ENCODE data around the gene TMED3.
"Not testable (repeated sequence)": the region's sequence is repeated elsewhere in the genome, so short reads cannot be mapped to it uniquely, and the experiment has no call there.

The TMED3 gene

DNA sequence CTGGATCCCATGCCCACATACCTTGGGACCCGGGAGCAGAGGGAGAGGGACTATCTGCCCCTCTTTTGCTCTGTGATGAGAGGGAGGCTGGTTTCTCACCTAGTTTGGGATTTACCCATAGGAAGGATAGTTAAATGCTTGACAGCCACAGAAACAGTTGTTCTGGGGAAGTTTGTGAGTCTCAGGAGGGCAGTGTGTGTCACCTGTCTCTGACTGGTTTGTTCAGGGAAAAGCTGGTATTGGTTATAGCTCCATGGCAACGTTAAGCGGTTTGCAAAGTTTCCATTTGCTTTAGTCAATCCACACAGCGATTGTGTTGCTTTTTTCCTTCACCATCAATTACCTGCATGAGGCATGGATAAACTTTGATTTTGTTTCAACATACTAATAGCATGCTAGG is 3.7 kb upstream of the TMED3 start:
- no peak for DNase-seq

DNA sequence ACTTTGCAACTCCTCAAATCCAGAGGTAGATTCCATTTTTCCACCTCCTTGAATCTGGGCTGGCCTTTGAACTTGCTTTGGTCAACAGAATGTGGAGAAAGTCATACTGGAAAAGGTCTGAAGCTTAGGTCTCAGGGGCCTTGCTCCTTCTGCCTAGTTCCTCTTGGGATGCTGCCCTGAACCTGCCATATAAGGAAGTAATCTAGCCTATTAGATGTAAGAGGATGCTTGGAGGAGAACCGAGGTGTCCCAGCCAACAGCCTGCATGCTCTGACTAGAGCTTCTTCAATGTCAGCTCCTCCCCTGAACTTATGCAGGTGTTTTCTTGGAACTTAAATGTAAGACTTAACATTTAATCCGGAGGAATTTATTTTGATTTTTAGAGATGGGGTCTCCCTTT is 2.0 kb upstream of the TMED3 start:
- TF ChIP-seq GATA1 (IDR thresholded peaks at IDR 0.05; ENCODE audit: low read depth, low read length) (no peak), POLR2A (IDR thresholded peaks at IDR 0.05; ENCODE audit: low read length) (no peak)
- no peak for DNase-seq

More for the DNA sequence above, 3.7 kb upstream of the TMED3 start:
- TF ChIP-seq GATA1 (IDR thresholded peaks at IDR 0.05; ENCODE audit: low read depth, low read length), result no peak
- TF ChIP-seq POLR2A (IDR thresholded peaks at IDR 0.05; ENCODE audit: low read length), result no peak

DNA sequence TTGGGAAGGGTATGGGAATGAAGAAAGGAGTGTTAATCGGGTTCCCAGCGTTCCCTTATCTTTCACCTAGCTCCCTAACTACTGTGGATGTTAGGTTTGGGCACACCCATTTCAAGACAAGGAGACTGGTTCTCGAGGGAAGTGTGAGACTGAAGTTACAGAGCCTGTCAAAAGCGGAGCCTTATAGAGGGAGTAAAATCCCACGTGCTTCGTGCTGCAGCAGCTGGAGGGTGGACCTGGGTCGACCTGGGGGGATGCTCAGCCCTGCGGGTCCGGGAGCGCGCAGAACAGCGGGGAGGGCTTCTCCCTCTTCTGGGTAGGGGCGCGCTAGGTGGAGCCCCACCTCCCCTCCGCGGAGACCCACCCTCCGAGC is 314 bp upstream of the TMED3 start:
- TF ChIP-seq POLR2A (IDR thresholded peaks at IDR 0.05; ENCODE audit: low read length), result no peak
- TF ChIP-seq GATA1 (IDR thresholded peaks at IDR 0.05; ENCODE audit: low read depth, low read length), result no peak
- no peak for DNase-seq

DNA sequence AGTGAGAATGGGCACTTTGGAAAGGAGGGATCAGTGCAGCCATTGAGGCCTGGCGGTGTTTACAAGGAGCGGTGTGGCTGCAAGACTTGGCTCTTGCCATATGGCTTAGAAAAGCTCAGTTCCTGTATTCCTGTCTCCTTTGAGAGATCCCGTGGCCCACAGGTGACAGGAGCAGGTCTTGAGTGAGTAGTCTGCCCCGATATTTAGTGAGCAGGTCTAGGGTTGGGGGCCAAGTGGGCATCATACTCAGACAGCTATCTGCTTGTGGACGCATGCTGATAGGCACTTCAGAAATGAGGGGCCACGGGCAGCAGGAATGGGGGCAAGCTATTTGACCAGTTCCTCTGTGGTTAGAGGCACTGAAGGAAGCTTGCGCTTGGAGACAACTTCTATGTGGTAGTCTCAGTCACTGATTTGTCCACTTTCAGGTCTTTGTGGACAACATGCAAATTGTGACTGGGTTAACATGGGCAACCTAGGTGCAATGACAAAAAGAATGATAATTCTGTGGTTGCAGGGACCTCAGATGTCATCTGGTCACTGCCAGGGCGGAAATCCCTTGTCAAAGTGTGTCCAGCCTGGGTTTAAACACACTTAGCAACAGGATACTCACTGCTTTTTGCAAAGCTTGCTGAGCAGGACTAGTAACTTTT is 1.1 kb downstream of the TMED3 start:
- no peak for DNase-seq
- no peak for TF ChIP-seq POLR2A (IDR thresholded peaks at IDR 0.05; ENCODE audit: low read length)
- TF ChIP-seq GATA1 (IDR thresholded peaks at IDR 0.05; ENCODE audit: low read depth, low read length), result no peak

DNA sequence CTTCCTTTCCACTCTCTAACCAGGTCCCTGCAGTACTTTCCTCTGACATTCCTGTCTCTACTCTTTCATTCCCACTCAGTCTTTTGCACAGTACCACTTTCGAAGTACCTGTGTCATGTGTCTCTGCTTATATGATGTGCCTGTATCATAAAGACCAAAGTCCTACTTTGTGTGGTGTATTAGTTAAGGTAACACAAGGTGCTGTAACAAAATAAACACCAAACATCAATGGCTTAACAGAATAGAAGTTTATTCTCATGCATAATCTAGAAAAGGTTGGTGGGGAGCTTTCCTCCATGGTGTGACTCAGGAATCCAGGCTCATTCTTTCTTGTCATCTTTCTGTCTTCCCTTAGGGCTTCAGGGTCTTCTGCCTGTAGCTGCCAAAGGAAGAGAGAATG is 3.3 kb downstream of the TMED3 start:
- DNase-seq, result no peak
- TF ChIP-seq GATA1 (IDR thresholded peaks at IDR 0.05; ENCODE audit: low read depth, low read length) (no peak), POLR2A (IDR thresholded peaks at IDR 0.05; ENCODE audit: low read length) (no peak)

DNA sequence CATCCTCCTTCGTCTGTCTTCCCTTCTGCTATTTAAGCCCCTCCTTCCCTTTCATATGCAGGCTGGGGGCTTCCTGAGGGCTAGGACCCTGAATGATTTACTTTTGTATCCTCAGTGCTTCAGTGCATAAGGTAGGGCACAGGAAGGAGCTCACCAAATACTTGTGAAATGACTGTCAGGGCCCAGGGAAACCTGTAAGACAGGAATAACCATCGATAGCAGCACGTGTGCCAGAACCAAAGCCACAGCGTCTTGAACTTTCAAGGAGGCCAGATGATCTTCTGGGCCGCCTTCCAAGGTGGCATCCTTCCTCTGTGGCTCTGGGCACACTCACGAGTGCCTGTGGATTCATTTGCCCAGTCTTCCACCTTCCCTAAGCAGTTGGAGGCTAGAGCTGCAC is 3.9 kb downstream of the TMED3 start:
- TF ChIP-seq GATA1 (IDR thresholded peaks at IDR 0.05; ENCODE audit: low read depth, low read length), result no peak
- TF ChIP-seq POLR2A (IDR thresholded peaks at IDR 0.05; ENCODE audit: low read length), result no peak
- no peak for DNase-seq

DNA sequence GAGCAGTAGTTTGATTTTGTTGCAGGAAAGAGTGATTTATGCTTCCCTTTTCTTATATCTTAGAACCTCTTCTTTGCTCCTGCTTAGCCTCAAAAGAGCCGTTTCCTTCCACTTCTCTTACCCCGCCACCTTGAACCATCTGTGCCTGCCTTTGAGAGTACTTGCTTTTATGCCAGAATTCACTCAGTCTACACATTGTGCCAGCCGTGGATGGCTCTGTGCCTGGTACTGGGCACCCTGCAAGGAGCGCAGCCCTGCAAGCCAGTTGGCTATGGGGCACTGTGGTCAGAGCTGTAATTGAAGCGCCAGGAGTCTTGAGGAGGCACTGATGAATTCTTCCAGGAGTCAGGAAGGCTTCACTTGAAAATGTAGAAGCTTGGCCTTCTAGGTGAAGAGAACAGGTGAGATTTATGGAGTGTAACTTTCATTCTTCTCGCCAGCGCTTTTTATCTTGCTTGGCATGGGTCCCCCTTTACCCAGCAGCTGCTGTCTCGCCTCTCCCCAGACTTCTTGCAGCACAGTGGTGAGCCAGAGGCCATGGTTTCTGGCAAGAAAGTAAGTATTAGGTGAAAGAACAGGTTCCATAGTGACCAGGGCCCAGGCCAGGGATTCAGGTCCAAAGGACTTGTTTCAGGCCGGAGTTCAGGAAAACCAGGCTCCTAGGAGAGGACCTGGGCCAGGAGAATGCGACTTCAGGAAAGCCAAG is 4.9 kb downstream of the TMED3 start:
- no peak for TF ChIP-seq POLR2A (IDR thresholded peaks at IDR 0.05; ENCODE audit: low read length)
- no peak for TF ChIP-seq GATA1 (IDR thresholded peaks at IDR 0.05; ENCODE audit: low read depth, low read length)
- DNase-seq, result no peak

DNA sequence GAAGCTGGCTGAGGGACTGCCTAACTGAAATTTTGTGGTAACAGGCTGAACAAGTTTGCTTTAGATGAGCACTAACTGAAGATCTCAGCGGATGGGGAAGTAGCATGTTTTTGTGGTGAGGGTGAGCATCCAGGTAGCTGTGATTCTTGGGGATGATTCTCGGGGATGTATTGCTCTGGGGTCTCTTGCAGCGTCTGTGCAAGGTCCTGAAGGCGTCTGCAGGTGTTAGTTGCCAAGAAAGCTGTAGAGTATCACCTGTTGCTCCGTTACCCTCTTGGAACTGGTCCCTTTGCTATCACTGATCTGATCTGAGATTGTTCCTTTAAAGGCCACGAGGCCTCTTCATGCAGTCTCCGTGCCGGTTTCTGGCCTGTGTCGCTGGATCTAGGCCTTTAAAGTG is 6.0 kb downstream of the TMED3 start:
- no peak for TF ChIP-seq POLR2A (IDR thresholded peaks at IDR 0.05; ENCODE audit: low read length)
- TF ChIP-seq GATA1 (IDR thresholded peaks at IDR 0.05; ENCODE audit: low read depth, low read length), result no peak
- DNase-seq, result no peak

DNA sequence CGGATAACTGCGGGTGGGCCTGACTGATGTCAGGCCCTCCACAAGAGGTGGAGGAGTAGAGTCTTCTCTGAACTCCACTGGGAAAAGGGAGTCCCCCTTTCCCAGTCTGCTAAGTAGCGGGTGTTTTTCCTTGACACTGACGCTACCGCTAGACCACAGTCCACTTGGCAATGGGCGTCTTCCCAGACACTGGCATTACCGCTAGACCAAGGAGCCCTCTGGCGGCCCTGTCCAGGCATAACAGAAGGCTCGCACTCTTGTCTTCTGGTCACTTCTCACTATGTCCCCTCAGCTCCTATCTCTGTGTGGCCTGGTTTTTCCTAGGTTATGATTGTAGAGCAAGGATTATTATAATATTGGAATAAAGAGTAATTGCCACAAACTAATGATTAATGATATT is 9.1 kb downstream of the TMED3 start:
- DNase-seq, result not testable (repeated sequence)

DNA sequence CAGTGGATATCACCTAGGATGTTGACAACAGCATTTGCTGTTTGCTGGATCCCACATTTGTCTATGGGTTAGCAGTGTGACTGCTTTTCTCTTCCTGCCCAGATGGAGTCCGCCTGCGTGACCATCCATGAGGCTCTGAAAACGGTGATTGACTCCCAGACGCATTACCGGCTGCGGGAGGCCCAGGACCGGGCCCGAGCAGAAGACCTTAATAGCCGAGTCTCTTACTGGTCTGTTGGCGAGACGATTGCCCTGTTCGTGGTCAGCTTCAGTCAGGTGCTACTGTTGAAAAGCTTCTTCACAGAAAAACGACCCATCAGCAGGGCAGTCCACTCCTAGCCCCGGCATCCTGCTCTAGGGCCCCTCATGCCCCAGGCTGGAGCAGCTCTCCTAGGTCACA is 11.0 kb downstream of the TMED3 start:
- no peak for TF ChIP-seq GATA1 (IDR thresholded peaks at IDR 0.05; ENCODE audit: low read depth, low read length)
- no peak for DNase-seq

DNA sequence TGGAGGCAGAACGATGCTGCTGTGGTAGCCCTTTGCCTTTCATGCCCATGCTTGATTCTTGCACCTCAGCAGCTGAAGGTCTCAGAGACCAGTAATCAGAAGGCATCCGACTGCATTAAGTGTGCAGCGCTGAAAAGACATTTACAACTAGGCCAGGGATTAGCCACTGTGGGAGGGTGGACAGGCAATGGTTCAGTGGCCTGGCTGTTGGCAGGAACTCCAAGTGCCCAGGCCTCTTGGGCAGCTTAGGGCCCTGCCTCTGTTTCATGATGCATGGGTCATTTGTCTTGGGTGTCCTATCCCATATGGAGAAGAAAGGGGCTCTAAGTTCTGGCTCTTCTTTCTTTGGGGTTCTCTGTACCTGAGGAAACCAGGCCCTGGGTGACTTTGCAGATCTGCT is 11.4 kb downstream of the TMED3 start:
- DNase-seq, result no peak

DNA sequence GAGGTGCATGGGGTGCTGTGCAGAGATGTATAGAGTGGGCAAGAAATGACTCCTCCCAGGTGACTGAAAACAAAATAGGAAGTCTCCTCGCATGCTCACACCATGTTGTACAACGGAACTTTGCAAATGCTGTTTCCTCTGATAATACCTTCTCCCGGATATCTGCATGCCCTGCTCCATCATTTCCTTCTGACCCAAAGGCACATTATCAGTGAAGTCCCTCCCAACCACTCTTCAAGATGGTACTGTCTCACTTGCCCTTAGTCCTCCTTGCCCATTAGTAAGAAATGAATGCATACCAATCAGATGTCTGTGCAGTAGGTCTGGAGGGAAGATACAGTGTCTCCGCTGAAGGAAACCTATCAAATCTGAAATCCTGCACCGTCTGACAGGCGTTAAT is 12.0 kb downstream of the TMED3 start:
- peak; percentile 13 to 75 for DNase-seq
- TF ChIP-seq POLR2A (IDR thresholded peaks at IDR 0.05; ENCODE audit: low read length) (no peak), GATA1 (IDR thresholded peaks at IDR 0.05; ENCODE audit: low read depth, low read length) (no peak)

More for the DNA sequence above, 11.4 kb downstream of the TMED3 start:
- TF ChIP-seq GATA1 (IDR thresholded peaks at IDR 0.05; ENCODE audit: low read depth, low read length) (no peak), POLR2A (IDR thresholded peaks at IDR 0.05; ENCODE audit: low read length) (no peak)

DNA sequence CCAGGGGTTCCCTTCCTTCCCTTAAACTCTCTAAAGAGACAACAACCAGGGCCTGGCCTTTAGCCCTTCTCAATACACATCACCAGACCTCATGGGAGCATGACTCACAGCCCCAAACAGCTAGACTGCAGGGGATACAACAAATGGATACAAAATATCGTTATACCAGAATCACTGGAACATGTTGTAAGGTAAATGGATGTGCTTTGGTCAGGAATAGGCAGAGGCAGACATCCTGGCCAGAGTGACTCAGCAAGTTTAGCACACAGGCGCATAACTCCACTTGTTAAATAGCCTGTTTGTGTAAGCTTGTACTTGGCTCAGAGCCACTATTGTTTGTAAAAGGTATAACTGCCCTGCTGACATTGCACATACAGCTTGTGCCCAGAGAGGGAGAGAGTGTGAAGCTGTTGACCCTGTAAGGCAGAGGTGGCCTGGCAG is 18.3 kb downstream of the TMED3 start:
- peak; percentile 7 to 15 for DNase-seq
- TF ChIP-seq GATA1 (IDR thresholded peaks at IDR 0.05; ENCODE audit: low read depth, low read length), result no peak
- no peak for TF ChIP-seq POLR2A (IDR thresholded peaks at IDR 0.05; ENCODE audit: low read length)

DNA sequence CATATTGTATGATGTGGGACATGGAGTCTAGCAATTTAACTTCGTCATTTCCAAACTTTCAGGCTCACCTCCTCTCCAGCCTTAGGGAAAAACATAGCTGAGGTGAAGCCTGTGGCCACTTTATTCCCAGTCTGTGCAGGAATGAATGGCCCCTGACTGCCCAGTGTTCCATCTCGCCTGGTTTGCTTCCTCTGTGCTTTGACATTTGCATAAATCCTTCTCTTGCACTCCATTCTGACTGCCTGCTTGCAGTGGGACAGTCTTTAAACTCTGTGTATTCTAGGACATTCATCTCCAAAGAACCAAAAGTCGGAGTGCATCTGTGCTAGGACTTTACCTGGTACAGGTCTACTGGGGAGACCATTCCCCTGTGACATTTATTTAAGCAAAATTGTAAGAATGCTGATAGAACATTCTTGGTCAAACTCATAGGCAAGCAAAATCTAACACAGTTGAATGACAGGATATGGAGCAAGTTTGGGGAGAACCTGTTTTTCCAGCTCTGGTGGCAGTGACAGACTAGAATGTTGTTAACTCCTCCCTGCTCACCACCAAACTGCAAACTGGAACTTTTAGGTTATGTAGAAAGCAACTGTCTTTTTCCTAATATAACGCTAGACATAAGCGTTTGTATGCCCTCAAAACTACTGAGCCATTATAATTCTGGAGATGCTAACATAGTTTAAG is 22.1 kb downstream of the TMED3 start:
- no peak for TF ChIP-seq POLR2A (IDR thresholded peaks at IDR 0.05; ENCODE audit: low read length)
- no peak for TF ChIP-seq GATA1 (IDR thresholded peaks at IDR 0.05; ENCODE audit: low read depth, low read length)

DNA sequence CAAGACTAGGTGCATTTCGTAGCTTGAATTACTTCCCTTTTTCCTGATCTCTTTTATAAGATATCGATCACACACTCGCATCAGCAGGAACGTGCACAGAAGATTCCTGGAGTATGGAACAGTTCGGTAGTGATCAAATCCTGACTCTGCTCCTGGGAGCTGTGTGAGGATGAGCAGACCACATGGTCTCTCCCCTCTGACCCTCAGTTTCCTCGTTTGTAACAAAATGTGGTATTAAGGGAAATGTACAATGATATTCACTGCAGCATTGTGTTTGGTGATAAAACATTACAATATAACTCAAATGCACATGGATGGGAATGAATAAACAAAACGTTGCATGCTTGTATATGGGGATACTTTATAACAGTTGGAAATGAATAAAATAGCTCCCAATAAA is 26.7 kb downstream of the TMED3 start:
- DNase-seq, result no peak
- TF ChIP-seq POLR2A (IDR thresholded peaks at IDR 0.05; ENCODE audit: low read length) (no peak), GATA1 (IDR thresholded peaks at IDR 0.05; ENCODE audit: low read depth, low read length) (no peak)

More for the DNA sequence above, 22.1 kb downstream of the TMED3 start:
- DNase-seq, result no peak
